NB4 (cell line): ENCODE data around the gene WLS.

Experiments used
- MYC ChIP-seq: IDR thresholded peaks from 2 replicates; pipeline ENCODE4 v1.6.1; 2011; ENCODE audit warnings: low read depth, low read length
- POLR2A ChIP-seq: IDR thresholded peaks from 2 replicates; pipeline ENCODE4 v1.6.1; 2011; ENCODE audit warnings: mild to moderate bottlenecking; ENCODE audit not compliant: insufficient read length; ENCODE audit errors: extremely low read depth
- TF ChIP-seq, protein P1 (sequence below): IDR thresholded peaks from one replicate; pipeline ENCODE4 v1.5.1; 2012; ENCODE audit warnings: low read depth, low read length

DNA sequence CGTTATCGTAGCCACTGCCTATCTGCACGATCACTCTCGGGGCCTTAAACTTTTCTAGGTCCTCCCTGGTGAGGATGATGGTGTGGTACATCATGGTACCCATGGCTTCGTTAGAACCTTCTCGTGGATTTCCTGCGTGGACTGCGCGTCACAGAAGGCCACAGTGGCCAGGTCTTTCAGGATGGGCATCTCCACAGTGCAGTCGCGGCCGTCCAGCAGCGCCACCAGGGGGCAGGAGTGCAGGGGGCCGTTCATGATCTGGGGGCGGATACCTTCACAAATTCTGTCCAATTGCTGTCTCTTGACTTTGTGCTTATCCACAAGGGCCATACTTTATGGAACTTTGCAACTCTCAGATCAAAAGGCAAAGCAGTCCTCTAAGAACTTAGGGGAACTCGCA is 69.6 kb downstream of the WLS start:
- TF ChIP-seq, protein P1, sequence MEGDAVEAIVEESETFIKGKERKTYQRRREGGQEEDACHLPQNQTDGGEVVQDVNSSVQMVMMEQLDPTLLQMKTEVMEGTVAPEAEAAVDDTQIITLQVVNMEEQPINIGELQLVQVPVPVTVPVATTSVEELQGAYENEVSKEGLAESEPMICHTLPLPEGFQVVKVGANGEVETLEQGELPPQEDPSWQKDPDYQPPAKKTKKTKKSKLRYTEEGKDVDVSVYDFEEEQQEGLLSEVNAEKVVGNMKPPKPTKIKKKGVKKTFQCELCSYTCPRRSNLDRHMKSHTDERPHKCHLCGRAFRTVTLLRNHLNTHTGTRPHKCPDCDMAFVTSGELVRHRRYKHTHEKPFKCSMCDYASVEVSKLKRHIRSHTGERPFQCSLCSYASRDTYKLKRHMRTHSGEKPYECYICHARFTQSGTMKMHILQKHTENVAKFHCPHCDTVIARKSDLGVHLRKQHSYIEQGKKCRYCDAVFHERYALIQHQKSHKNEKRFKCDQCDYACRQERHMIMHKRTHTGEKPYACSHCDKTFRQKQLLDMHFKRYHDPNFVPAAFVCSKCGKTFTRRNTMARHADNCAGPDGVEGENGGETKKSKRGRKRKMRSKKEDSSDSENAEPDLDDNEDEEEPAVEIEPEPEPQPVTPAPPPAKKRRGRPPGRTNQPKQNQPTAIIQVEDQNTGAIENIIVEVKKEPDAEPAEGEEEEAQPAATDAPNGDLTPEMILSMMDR, result peak; percentile 31
- no peak for TF ChIP-seq POLR2A
- TF ChIP-seq MYC, result no peak
